Measurements from ENCODE around the gene IDH3G. TPM values are rescaled to one million over a fixed set of nuclear protein-coding genes. Genes with fewer than 3 reads are reported as not detected.
A peak's percentile ranks its signal among the peaks of the same experiment; 100 is the strongest.

IDH3G gene
- total and polyA plus RNA-seq, 3 donors from 2014 or later = 52.4 to 83.1 (median 74.9) TPM

GRCh38 chrX:153793291-153793690, 884 bp downstream of the IDH3G start:
- 0 to 8% methylated on average over 4 to 6 of the region's 7 CpGs for WGBS, 2 donors
- TF ChIP-seq CTCF (IDR thresholded peaks at IDR 0.05) = no peak
- TF ChIP-seq POLR2A (IDR thresholded peaks at IDR 0.05) = no peak
- no peaks in the 10 kb centered on the region for H3K4me1 ChIP-seq
- H3K27me3 ChIP-seq = no peaks in the 10 kb centered on the region
- no peak for DNase-seq
- no peaks in the 10 kb centered on the region for H3K9me3 ChIP-seq
- no peaks in the 10 kb centered on the region for H3K36me3 ChIP-seq (ENCODE audit: low read depth, missing control alignments)
- H3K4me3 ChIP-seq = peak overlapping the region; percentile 60 to 70
- intact Hi-C loops (cut with DNase I; ENCODE audit: low total_unique reads) = loop anchor here (10.0 kb wide), 1 partner anchor 68 kb away; the partner anchor contains the start of genes ABCD1 and BCAP31
- H3K27ac ChIP-seq = peak overlapping the region in 1 of 2 donors; percentile 88

GRCh38 chrX:153792368-153792767, 1.8 kb downstream of the IDH3G start:
- no peaks in the 10 kb centered on the region for H3K9me3 ChIP-seq
- 81 to 83% methylated on average over 1 to 6 of the region's 6 CpGs for WGBS, 2 donors
- intact Hi-C loops (cut with DNase I; ENCODE audit: low total_unique reads) = loop anchor here (10.0 kb wide), 1 partner anchor 68 kb away; the partner anchor contains the start of genes ABCD1 and BCAP31
- H3K4me3 ChIP-seq = no peak overlapping the region
- TF ChIP-seq CTCF (IDR thresholded peaks at IDR 0.05) (no peak), POLR2A (IDR thresholded peaks at IDR 0.05) (no peak)
- H3K27ac ChIP-seq = no peak overlapping the region
- no peaks in the 10 kb centered on the region for H3K27me3 ChIP-seq
- no peaks in the 10 kb centered on the region for H3K4me1 ChIP-seq
- H3K36me3 ChIP-seq (ENCODE audit: low read depth, missing control alignments) = no peaks in the 10 kb centered on the region
- DNase-seq = no peak

GRCh38 chrX:153791104-153791852, 2.9 kb downstream of the IDH3G start:
- intact Hi-C loops (cut with DNase I; ENCODE audit: low total_unique reads) = loop anchor here (10.0 kb wide), 1 partner anchor 66 kb away; the partner anchor contains the start of genes ABCD1 and BCAP31
- no peaks in the 10 kb centered on the region for H3K36me3 ChIP-seq (ENCODE audit: low read depth, missing control alignments)

GRCh38 chrX:153789654-153790053, 4.5 kb downstream of the IDH3G start:
- Histone ChIP-seq H3K27me3 (no peaks in the 10 kb centered on the region), H3K9me3 (no peaks in the 10 kb centered on the region), H3K36me3 (ENCODE audit: low read depth, missing control alignments) (no peaks in the 10 kb centered on the region), H3K27ac (no peak overlapping the region), H3K4me3 (no peak overlapping the region), H3K4me1 (no peaks in the 10 kb centered on the region)
- 88 to 97% methylated on average over 3 to 9 of the region's 12 CpGs for WGBS, 2 donors
- intact Hi-C loops (cut with DNase I; ENCODE audit: low total_unique reads) = loop anchor here (10.0 kb wide), 1 partner anchor 65 kb away; the partner anchor contains the start of genes ABCD1 and BCAP31
- no peak for DNase-seq
- TF ChIP-seq CTCF (IDR thresholded peaks at IDR 0.05) (no peak), POLR2A (IDR thresholded peaks at IDR 0.05) (no peak)

More at GRCh38 chrX:153791104-153791852, 2.9 kb downstream of the IDH3G start:
- 85 to 91% methylated on average over 12 to 15 of the region's 17 CpGs for WGBS, 2 donors
- TF ChIP-seq CTCF (IDR thresholded peaks at IDR 0.05) = no peak
- no peak for TF ChIP-seq POLR2A (IDR thresholded peaks at IDR 0.05)
- no peaks in the 10 kb centered on the region for H3K27me3 ChIP-seq
- H3K4me1 ChIP-seq = no peaks in the 10 kb centered on the region
- H3K9me3 ChIP-seq = no peaks in the 10 kb centered on the region
- no peak overlapping the region for H3K4me3 ChIP-seq
- H3K27ac ChIP-seq = no peak overlapping the region
- DNase-seq = no peak

All from testis (tissue), 3 donors.